ENCODE data around the gene BRSK1. TPM values are rescaled to one million over a fixed set of nuclear protein-coding genes. Genes with fewer than 3 reads are reported as not detected.
A peak's percentile ranks its signal among the peaks of the same experiment; 100 is the strongest.

Gene BRSK1
- total and polyA plus RNA-seq, 2 of the 13 experiments (the other 11 are each of a cell fraction or from before 2014, with no cell fraction given) = 0.18 to 1.2 TPM

DNA sequence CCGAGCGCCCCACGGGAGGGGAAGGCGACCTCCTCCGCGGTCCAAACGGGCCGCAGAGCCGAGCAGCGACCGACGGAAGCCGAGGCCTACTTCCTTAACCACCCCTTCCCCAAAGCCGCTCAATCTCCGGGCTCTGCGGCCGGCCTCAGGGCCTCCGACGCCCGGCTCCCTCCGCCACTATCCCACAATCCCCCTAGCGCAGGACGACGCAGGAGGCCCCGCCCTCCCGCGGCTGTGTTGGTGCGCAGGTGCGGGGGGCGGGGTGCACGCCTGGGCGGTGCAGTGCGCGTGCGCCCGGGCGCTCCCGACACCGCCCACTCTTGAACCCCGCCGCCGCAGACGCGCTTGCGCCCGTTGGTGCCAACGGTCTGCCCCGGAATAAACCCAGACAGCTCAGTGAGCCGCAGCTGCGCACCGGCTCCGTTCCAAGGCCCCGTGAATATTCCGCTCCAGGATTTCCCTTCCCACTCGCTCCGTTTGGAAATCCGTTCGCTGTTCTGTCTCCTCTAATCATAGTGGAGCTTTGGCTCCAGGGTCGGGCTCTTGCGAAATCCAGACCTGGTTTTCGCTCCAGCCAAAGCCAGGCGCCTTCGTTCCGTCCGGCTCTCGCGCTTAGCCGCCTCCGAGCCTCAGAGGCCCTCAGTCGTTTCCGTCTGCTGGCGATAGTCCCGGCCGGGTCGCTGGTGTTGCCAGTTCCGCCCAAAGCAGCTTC is 24.8 kb upstream of the BRSK1 start, which contains the start of gene PPP6R1 (continued):
- TF ChIP-seq, protein P1, sequence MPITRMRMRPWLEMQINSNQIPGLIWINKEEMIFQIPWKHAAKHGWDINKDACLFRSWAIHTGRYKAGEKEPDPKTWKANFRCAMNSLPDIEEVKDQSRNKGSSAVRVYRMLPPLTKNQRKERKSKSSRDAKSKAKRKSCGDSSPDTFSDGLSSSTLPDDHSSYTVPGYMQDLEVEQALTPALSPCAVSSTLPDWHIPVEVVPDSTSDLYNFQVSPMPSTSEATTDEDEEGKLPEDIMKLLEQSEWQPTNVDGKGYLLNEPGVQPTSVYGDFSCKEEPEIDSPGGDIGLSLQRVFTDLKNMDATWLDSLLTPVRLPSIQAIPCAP (CRISPR knock-in tag; IDR thresholded peaks at IDR 0.05; ENCODE audit: low read depth) = no peak
- TF ChIP-seq JUNB (CRISPR knock-in tag; IDR thresholded peaks at IDR 0.05; ENCODE audit: borderline replicate concordance) = no peak
- TF ChIP-seq ZBTB42 (CRISPR knock-in tag; IDR thresholded peaks at IDR 0.05) = peak; percentile 26; the same call in 1 of the 2 replicates
- no peak for TF ChIP-seq RBM22 (optimal IDR thresholded peaks at IDR 0.05; ENCODE audit: low read length)
- peak; percentile 3; the same call in 1 of the 2 replicates for TF ChIP-seq KDM5A (IDR thresholded peaks at IDR 0.05; ENCODE audit: borderline replicate concordance, low read length)
- TF ChIP-seq, protein P2, sequence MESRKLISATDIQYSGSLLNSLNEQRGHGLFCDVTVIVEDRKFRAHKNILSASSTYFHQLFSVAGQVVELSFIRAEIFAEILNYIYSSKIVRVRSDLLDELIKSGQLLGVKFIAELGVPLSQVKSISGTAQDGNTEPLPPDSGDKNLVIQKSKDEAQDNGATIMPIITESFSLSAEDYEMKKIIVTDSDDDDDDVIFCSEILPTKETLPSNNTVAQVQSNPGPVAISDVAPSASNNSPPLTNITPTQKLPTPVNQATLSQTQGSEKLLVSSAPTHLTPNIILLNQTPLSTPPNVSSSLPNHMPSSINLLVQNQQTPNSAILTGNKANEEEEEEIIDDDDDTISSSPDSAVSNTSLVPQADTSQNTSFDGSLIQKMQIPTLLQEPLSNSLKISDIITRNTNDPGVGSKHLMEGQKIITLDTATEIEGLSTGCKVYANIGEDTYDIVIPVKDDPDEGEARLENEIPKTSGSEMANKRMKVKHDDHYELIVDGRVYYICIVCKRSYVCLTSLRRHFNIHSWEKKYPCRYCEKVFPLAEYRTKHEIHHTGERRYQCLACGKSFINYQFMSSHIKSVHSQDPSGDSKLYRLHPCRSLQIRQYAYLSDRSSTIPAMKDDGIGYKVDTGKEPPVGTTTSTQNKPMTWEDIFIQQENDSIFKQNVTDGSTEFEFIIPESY (CRISPR knock-in tag; IDR thresholded peaks at IDR 0.05) = peak; percentile 72
- TF ChIP-seq KDM1A (CRISPR knock-in tag; IDR thresholded peaks at IDR 0.05) = no peak
- TF ChIP-seq, protein P3, sequence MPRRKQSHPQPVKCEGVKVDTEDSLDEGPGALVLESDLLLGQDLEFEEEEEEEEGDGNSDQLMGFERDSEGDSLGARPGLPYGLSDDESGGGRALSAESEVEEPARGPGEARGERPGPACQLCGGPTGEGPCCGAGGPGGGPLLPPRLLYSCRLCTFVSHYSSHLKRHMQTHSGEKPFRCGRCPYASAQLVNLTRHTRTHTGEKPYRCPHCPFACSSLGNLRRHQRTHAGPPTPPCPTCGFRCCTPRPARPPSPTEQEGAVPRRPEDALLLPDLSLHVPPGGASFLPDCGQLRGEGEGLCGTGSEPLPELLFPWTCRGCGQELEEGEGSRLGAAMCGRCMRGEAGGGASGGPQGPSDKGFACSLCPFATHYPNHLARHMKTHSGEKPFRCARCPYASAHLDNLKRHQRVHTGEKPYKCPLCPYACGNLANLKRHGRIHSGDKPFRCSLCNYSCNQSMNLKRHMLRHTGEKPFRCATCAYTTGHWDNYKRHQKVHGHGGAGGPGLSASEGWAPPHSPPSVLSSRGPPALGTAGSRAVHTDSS (CRISPR knock-in tag; conservative IDR thresholded peaks at IDR 0.05) = 0 out of 2 replicates have a peak, but pooled peaks have one; percentile 25
- no peak for TF ChIP-seq TCF7 (IDR thresholded peaks at IDR 0.05; ENCODE audit: low read depth)
- TF ChIP-seq MTA3 (CRISPR knock-in tag; IDR thresholded peaks at IDR 0.05) = no peak
- no peak for TF ChIP-seq PRMT3 (CRISPR knock-in tag; IDR thresholded peaks at IDR 0.05; ENCODE audit: borderline replicate concordance, low read depth)
- no peak for TF ChIP-seq KAT2B (IDR thresholded peaks at IDR 0.05; ENCODE audit: borderline replicate concordance, low read depth, low read length)
- TF ChIP-seq, protein P4, sequence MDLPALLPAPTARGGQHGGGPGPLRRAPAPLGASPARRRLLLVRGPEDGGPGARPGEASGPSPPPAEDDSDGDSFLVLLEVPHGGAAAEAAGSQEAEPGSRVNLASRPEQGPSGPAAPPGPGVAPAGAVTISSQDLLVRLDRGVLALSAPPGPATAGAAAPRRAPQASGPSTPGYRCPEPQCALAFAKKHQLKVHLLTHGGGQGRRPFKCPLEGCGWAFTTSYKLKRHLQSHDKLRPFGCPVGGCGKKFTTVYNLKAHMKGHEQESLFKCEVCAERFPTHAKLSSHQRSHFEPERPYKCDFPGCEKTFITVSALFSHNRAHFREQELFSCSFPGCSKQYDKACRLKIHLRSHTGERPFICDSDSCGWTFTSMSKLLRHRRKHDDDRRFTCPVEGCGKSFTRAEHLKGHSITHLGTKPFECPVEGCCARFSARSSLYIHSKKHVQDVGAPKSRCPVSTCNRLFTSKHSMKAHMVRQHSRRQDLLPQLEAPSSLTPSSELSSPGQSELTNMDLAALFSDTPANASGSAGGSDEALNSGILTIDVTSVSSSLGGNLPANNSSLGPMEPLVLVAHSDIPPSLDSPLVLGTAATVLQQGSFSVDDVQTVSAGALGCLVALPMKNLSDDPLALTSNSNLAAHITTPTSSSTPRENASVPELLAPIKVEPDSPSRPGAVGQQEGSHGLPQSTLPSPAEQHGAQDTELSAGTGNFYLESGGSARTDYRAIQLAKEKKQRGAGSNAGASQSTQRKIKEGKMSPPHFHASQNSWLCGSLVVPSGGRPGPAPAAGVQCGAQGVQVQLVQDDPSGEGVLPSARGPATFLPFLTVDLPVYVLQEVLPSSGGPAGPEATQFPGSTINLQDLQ (CRISPR knock-in tag; IDR thresholded peaks at IDR 0.05) = no peak
- TF ChIP-seq REPIN1 (CRISPR knock-in tag; IDR thresholded peaks at IDR 0.05; ENCODE audit: borderline replicate concordance, low read depth) = peak; percentile 94
- TF ChIP-seq ZMYM3 (CRISPR knock-in tag; IDR thresholded peaks at IDR 0.05) = peak; percentile 85
- TF ChIP-seq HNRNPL (IDR thresholded peaks at IDR 0.05; ENCODE audit: low read depth, low read length) = peak; percentile 77; the same call in 1 of the 2 replicates
- TF ChIP-seq MAFK (conservative IDR thresholded peaks at IDR 0.05 in 1 of 2, IDR thresholded peaks at IDR 0.05 in 1 of 2; ENCODE audit: low read length in 2 of 2) = no peak
- peak; percentile 27 for TF ChIP-seq AGO1 (IDR thresholded peaks at IDR 0.05; ENCODE audit: low read depth, low read length, poor library complexity, severe bottlenecking)
- no peak; the same call in 1 of the 2 replicates for TF ChIP-seq ATRX (CRISPR knock-in tag; IDR thresholded peaks at IDR 0.05; ENCODE audit: borderline replicate concordance)
